A549 (cell line): ENCODE data around the gene TYRP1. TPM values are rescaled to one million over a fixed set of nuclear protein-coding genes. Genes with fewer than 3 reads are reported as not detected.

Experiments
- ATAC-seq, 2 experiments: fragments of 200-7000 bp in 1 of 2; fragments of >200 bp in 1 of 2; cut with Nextera tagmentation in 1 of 2; cut with Tn5 transposase in 1 of 2; 3 replicates each; pipeline versions ENCODE4 v1.8.0 to v1.9.1; 2018 to 2020; ENCODE audit warnings: mild to moderate bottlenecking in 1 of 2, moderate library complexity in 1 of 2
- CTCF ChIA-PET: fragments of 300-600 bp; sonication (Branson Sonifier 250); formaldehyde crosslinking; extraction: SDS; loops from one replicate; lab custom pipeline; 2021; ENCODE audit warnings: antibody characterized with exemption, inconsistent platforms; lab: Yijun Ruan, JAX
- POLR2A ChIA-PET: fragments of 350-600 bp; formaldehyde crosslinking; extraction: SDS; loops from one replicate; lab custom pipeline; 2021; ENCODE audit warnings: antibody characterized with exemption, inconsistent platforms; lab: Yijun Ruan, JAX
- DNase-seq, 2 experiments: peaks; one replicate each; pipeline versions ENCODE4 v3.0.0 to v3.0.0-alpha.2; 2011 to 2016; ENCODE audit warnings: low read depth in 1 of 2, low spot score in 1 of 2
- FAIRE-seq: peaks from 2 replicates; lab custom pipeline; 2011; peaks lifted over from hg19 to GRCh38; lab: Jason Lieb, UNC
- H3K27ac ChIP-seq, 2 experiments: fragments of >200 bp; sonication (Bioruptor Twin); formaldehyde crosslinking; 3 replicates each; pipeline ENCODE4 v1.5.1; 2016 to 2017
- H3K4me1 ChIP-seq: fragments of >200 bp; sonication (Bioruptor Twin); formaldehyde crosslinking; 3 replicates; pipeline ENCODE4 v1.6.1; 2016
- H3K4me2 ChIP-seq: fragments of >200 bp; sonication (Bioruptor Twin); formaldehyde crosslinking; 3 replicates; pipeline ENCODE4 v1.6.1; 2016
- H3K4me3 ChIP-seq: fragments of >200 bp; sonication (Bioruptor Twin); formaldehyde crosslinking; 3 replicates; pipeline ENCODE4 v1.5.1; 2016
- H3K9me3 ChIP-seq: fragments of >200 bp; sonication (Bioruptor Twin); formaldehyde crosslinking; 3 replicates; pipeline ENCODE4 v1.6.1; 2016
- ESRRA ChIP-seq: fragments of 150-350 bp; IDR thresholded peaks from 2 replicates; pipeline ENCODE4 v1.6.1; 2014; ENCODE audit warnings: mild to moderate bottlenecking, low read length, borderline replicate concordance
- HEYL ChIP-seq: fragments of 250-450 bp; sonication (Bioruptor Pico); IDR thresholded peaks from 2 replicates; pipeline ENCODE4 v1.8.0; 2021; ENCODE audit warnings: mild to moderate bottlenecking, moderate library complexity
- HOXB13 ChIP-seq: fragments of 250-450 bp; sonication (Bioruptor Pico); IDR thresholded peaks from 2 replicates; pipeline ENCODE4 v1.5.0; 2020; ENCODE audit warnings: low read depth, mild to moderate bottlenecking, moderate library complexity
- JUN ChIP-seq, 2 experiments: fragments of >200 bp; sonication (Bioruptor Twin); formaldehyde crosslinking; IDR thresholded peaks; 2 replicates in 1 of 2; 3 replicates in 1 of 2; pipeline ENCODE4 v1.6.1; 2016 to 2017
- MAFK ChIP-seq: fragments of 450-650 bp; IDR thresholded peaks from 2 replicates; pipeline ENCODE4 v1.6.1; 2014; ENCODE audit not compliant: partially characterized antibody
- NR3C1 ChIP-seq: fragments of >200 bp; sonication (Bioruptor Twin); formaldehyde crosslinking; IDR thresholded peaks from 3 replicates; pipeline ENCODE4 v1.6.1; 2017
- POLR2AphosphoS2 ChIP-seq: conservative IDR thresholded peaks from 2 replicates; pipeline ENCODE4 v1.6.1; 2012; ENCODE audit warnings: low read length, improper control_type of control experiment, inconsistent platforms
- RAD21 ChIP-seq, 2 experiments: fragments of >200 bp in 1 of 2; sonication (Bioruptor Twin) in 1 of 2; formaldehyde crosslinking in 1 of 2; IDR thresholded peaks in 1 of 2; conservative IDR thresholded peaks in 1 of 2; 2 replicates in 1 of 2; 3 replicates in 1 of 2; pipeline ENCODE4 v1.6.1; 2012 to 2018; ENCODE audit warnings: inconsistent platforms in 1 of 2
- RARB ChIP-seq: fragments of 250-450 bp; sonication (Bioruptor Pico); IDR thresholded peaks from 2 replicates; pipeline ENCODE4 v1.8.0; 2021; ENCODE audit warnings: mild to moderate bottlenecking, moderate library complexity
- WGBS: methylation state at CpG from one replicate; pipeline ENCODE4 v1.1.6; 2017; ENCODE audit errors: missing lambda C conversion rate; 5-methylcytosine and 5-hydroxymethylcytosine counted together
- polyA plus RNA-seq, 4 experiments: library from polyadenylated mRNA; depleted of rRNA in 3 of 4; stranded (reverse); fragments of >200 nt; fragmentation: RNase III in 1 of 4; extraction: RNeasy Plus Mini Kit Qiagen cat#74134 plus additional on column Dnase treatment in 1 of 4; gene quantifications; 2 replicates in 3 of 4; 3 replicates in 1 of 4; pipeline ENCODE4 v1.2.3, GENCODE V29; 2011 to 2017
- TF ChIP-seq, protein P1 (sequence below): IDR thresholded peaks from 2 replicates; pipeline ENCODE4 v1.6.1; 2012; ENCODE audit warnings: low read depth, borderline replicate concordance
- TF ChIP-seq, protein P2 (sequence below): IDR thresholded peaks from 2 replicates; pipeline ENCODE4 v1.6.1; 2012
- TF ChIP-seq, protein P3 (sequence below): fragments of 250-450 bp; sonication (Bioruptor Pico); IDR thresholded peaks from 2 replicates; pipeline ENCODE4 v1.5.0; 2020; ENCODE audit warnings: low read depth, mild to moderate bottlenecking, moderate library complexity
- TF ChIP-seq, protein P4 (sequence below): fragments of >200 bp; sonication (Bioruptor Twin); formaldehyde crosslinking; IDR thresholded peaks from 3 replicates; pipeline ENCODE4 v1.6.1; 2016
- TF ChIP-seq, protein P5 (sequence below): fragments of >200 bp; sonication (Bioruptor Twin); formaldehyde crosslinking; IDR thresholded peaks from 3 replicates; pipeline ENCODE4 v1.5.1; 2016
- TF ChIP-seq, protein P6 (sequence below): fragments of 450-650 bp; IDR thresholded peaks from 2 replicates; pipeline ENCODE4 v1.6.1; 2014; ENCODE audit warnings: antibody characterized with exemption

Gene TYRP1
- polyA plus RNA-seq, 2 of the 4 experiments (the other 2 are of a cell fraction): 0.12 TPM

DNA sequence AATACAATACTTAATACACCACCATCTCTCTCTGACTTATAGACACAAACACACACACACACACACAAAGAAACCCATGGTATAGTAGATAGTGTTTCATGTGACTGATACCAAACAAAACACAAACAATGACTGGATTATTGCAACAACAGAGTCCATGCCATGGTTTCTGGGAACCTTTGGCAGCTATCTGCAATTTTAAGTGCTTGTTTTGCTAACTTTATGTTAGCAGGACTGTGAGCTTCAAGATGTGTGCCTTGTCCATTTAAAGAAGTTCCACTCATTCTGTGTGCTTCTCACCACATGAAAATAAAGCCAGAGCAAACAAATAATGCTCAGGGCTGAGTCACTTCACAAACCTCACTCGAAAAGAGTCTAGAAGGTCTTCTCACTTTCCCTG, 66.6 kb downstream of the TYRP1 start:
- DNase-seq (no peak), ATAC-seq (peak in 1 of 2 experiments; percentile 51; a peak in 2 of 6 replicates), FAIRE-seq (peak; percentile 81)
- CTCF ChIA-PET: interaction anchor here (1.0 to 1.8 kb wide), 4 partner anchors 10 to 125 kb away, joined by 3 to 8 read pairs (median 6); no protein-coding TSS in a partner anchor
- Histone ChIP-seq H3K9me3 (no peaks in the 10 kb centered on the region), H3K4me1 (peaks cover 33% of the 10 kb centered on the region), H3K27ac (peak overlapping the region in 1 of 2 experiments; percentile 7; a peak in 2 of 6 replicates), H3K4me3 (no peak overlapping the region), H3K4me2 (peak overlapping the region; percentile 29)
- WGBS: 4% methylated on average over 1 of the region's 1 CpG
- POLR2A ChIA-PET: interaction anchor here (1.0 kb wide), 1 partner anchor 25 kb away, joined by 3 read pairs; no protein-coding TSS in a partner anchor
- TF ChIP-seq NR3C1 (no peak), HEYL (CRISPR knock-in tag) (no peak), RAD21 (conservative IDR thresholded peaks at IDR 0.05 in 1 of 2, IDR thresholded peaks at IDR 0.05 in 1 of 2) (no peak), ESRRA (no peak), HOXB13 (CRISPR knock-in tag) (no peak), RARB (no peak), JUN (IDR thresholded peaks at IDR 0.05) (no peak), POLR2AphosphoS2 (no peak), MAFK (no peak)
- TF ChIP-seq, protein P1, sequence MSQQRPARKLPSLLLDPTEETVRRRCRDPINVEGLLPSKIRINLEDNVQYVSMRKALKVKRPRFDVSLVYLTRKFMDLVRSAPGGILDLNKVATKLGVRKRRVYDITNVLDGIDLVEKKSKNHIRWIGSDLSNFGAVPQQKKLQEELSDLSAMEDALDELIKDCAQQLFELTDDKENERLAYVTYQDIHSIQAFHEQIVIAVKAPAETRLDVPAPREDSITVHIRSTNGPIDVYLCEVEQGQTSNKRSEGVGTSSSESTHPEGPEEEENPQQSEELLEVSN: no peak
- TF ChIP-seq, protein P2, sequence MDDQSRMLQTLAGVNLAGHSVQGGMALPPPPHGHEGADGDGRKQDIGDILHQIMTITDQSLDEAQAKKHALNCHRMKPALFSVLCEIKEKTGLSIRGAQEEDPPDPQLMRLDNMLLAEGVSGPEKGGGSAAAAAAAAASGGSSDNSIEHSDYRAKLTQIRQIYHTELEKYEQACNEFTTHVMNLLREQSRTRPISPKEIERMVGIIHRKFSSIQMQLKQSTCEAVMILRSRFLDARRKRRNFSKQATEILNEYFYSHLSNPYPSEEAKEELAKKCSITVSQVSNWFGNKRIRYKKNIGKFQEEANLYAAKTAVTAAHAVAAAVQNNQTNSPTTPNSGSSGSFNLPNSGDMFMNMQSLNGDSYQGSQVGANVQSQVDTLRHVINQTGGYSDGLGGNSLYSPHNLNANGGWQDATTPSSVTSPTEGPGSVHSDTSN: no peak
- TF ChIP-seq, protein P3, sequence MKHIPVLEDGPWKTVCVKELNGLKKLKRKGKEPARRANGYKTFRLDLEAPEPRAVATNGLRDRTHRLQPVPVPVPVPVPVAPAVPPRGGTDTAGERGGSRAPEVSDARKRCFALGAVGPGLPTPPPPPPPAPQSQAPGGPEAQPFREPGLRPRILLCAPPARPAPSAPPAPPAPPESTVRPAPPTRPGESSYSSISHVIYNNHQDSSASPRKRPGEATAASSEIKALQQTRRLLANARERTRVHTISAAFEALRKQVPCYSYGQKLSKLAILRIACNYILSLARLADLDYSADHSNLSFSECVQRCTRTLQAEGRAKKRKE (CRISPR knock-in tag): no peak
- TF ChIP-seq, protein P4, sequence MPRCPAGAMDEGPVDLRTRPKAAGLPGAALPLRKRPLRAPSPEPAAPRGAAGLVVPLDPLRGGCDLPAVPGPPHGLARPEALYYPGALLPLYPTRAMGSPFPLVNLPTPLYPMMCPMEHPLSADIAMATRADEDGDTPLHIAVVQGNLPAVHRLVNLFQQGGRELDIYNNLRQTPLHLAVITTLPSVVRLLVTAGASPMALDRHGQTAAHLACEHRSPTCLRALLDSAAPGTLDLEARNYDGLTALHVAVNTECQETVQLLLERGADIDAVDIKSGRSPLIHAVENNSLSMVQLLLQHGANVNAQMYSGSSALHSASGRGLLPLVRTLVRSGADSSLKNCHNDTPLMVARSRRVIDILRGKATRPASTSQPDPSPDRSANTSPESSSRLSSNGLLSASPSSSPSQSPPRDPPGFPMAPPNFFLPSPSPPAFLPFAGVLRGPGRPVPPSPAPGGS: no peak
- TF ChIP-seq, protein P5, sequence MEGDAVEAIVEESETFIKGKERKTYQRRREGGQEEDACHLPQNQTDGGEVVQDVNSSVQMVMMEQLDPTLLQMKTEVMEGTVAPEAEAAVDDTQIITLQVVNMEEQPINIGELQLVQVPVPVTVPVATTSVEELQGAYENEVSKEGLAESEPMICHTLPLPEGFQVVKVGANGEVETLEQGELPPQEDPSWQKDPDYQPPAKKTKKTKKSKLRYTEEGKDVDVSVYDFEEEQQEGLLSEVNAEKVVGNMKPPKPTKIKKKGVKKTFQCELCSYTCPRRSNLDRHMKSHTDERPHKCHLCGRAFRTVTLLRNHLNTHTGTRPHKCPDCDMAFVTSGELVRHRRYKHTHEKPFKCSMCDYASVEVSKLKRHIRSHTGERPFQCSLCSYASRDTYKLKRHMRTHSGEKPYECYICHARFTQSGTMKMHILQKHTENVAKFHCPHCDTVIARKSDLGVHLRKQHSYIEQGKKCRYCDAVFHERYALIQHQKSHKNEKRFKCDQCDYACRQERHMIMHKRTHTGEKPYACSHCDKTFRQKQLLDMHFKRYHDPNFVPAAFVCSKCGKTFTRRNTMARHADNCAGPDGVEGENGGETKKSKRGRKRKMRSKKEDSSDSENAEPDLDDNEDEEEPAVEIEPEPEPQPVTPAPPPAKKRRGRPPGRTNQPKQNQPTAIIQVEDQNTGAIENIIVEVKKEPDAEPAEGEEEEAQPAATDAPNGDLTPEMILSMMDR: no peak
- TF ChIP-seq, protein P6, sequence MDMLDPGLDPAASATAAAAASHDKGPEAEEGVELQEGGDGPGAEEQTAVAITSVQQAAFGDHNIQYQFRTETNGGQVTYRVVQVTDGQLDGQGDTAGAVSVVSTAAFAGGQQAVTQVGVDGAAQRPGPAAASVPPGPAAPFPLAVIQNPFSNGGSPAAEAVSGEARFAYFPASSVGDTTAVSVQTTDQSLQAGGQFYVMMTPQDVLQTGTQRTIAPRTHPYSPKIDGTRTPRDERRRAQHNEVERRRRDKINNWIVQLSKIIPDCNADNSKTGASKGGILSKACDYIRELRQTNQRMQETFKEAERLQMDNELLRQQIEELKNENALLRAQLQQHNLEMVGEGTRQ: no peak

Other genes with a start within 250 kb of the TYRP1 start
- gene LURAP1L, start 81.6 kb downstream of the TYRP1 start, polyA plus RNA-seq (2011; rRNA removed): 52.4 and 61.4 TPM in 2 replicates
- 15.6 to 24.4 TPM (median 23.9 TPM) in 3 replicates for gene LURAP1L, start 81.6 kb downstream of the TYRP1 start, polyA plus RNA-seq (2017; fragmentation: RNase III; extraction: RNeasy Plus Mini Kit Qiagen cat#74134 plus additional on column Dnase treatment)